Gastrocnemius medialis (tissue), 4 donors: Measurements from ENCODE around the gene GDI1.

ENCODE experiments used
- CTCF ChIP-seq, 5 experiments: fragments of 450-650 bp in 3 of 5; fragments of 200-600 bp in 2 of 5; sonication (generic) in 2 of 5; IDR thresholded peaks in 4 of 5; conservative IDR thresholded peaks in 1 of 5; 1 replicate in 4 of 5; 2 replicates in 1 of 5; pipeline ENCODE4 v1.5.1; 2016 to 2019; ENCODE audit warnings: antibody characterized with exemption in 5 of 5, mild to moderate bottlenecking in 3 of 5, moderate library complexity in 3 of 5
- POLR2A ChIP-seq, 2 donors: fragments of 450-650 bp; IDR thresholded peaks; one replicate each; pipeline ENCODE4 v1.6.1; 2017; ENCODE audit warnings: antibody characterized with exemption in 2 of 2, mild to moderate bottlenecking in 2 of 2, moderate library complexity in 2 of 2

- TF ChIP-seq CTCF (IDR thresholded peaks at IDR 0.05 in 4 of 5, conservative IDR thresholded peaks at IDR 0.05 in 1 of 5) (no peak), POLR2A (IDR thresholded peaks at IDR 0.05) (no peak)
Measured at GRCh38 chrX:154437971-154438893, 1.3 kb downstream of the GDI1 start.
